ENCODE measurements around the gene SUGCT. TPM values are rescaled to one million over a fixed set of nuclear protein-coding genes. Genes with fewer than 3 reads are reported as not detected.

SUGCT gene
- total RNA-seq, 2 experiments from 2014 or later: 0.76 to 1.5 TPM

- intact Hi-C loops (cut with micrococcal nuclease): no loop called here
- Mint-ChIP-seq H3K9me3 (no peaks in the 10 kb centered on the region), H3K4me3 (no peak overlapping the region), H3K36me3 (no peaks in the 10 kb centered on the region), H3K4me1 (ENCODE audit: low read depth) (no peaks in the 10 kb centered on the region), H3K27me3 (no peaks in the 10 kb centered on the region), H3K27ac (no peak overlapping the region)
- POLR2A ChIA-PET: no interaction called here
- no peak for DNase-seq
- CTCF ChIA-PET: no interaction called here
These were observed 340.2 kb downstream of the SUGCT start for GRCh38 chr7:40474790-40475680.

- H3K4me3 Mint-ChIP-seq: no peak overlapping the region
- H3K36me3 Mint-ChIP-seq: no peaks in the 10 kb centered on the region
- CTCF ChIA-PET: no interaction called here
- no peak for DNase-seq
- intact Hi-C loops (cut with micrococcal nuclease): no loop called here
- no peak overlapping the region for H3K27ac Mint-ChIP-seq
- H3K27me3 Mint-ChIP-seq: no peaks in the 10 kb centered on the region
- no peaks in the 10 kb centered on the region for H3K9me3 Mint-ChIP-seq
- POLR2A ChIA-PET: no interaction called here
- no peaks in the 10 kb centered on the region for H3K4me1 Mint-ChIP-seq (ENCODE audit: low read depth)
These were observed 340.8 kb downstream of the SUGCT start for GRCh38 chr7:40475681-40475982.

GRCh38 chr7:40477094-40477493 lies 342.3 kb downstream of the SUGCT start:
- Mint-ChIP-seq H3K4me1 (ENCODE audit: low read depth) (no peaks in the 10 kb centered on the region), H3K27ac (no peak overlapping the region), H3K4me3 (no peak overlapping the region), H3K36me3 (no peaks in the 10 kb centered on the region), H3K9me3 (no peaks in the 10 kb centered on the region), H3K27me3 (no peaks in the 10 kb centered on the region)
- CTCF ChIA-PET: no interaction called here
- no peak for DNase-seq
- intact Hi-C loops (cut with micrococcal nuclease): no loop called here
- POLR2A ChIA-PET: no interaction called here

GRCh38 chr7:40482845-40483244 lies 348.0 kb downstream of the SUGCT start:
- Mint-ChIP-seq H3K36me3 (no peaks in the 10 kb centered on the region), H3K27me3 (no peaks in the 10 kb centered on the region), H3K4me3 (no peak overlapping the region), H3K4me1 (ENCODE audit: low read depth) (no peaks in the 10 kb centered on the region), H3K9me3 (no peaks in the 10 kb centered on the region), H3K27ac (no peak overlapping the region)
- intact Hi-C loops (cut with micrococcal nuclease): no loop called here
- CTCF ChIA-PET: interaction anchor here (0.7 kb wide), 1 partner anchor 171 kb away, joined by 3 read pairs; no protein-coding TSS in a partner anchor
- no peak for DNase-seq
- POLR2A ChIA-PET: no interaction called here

- no peaks in the 10 kb centered on the region for H3K36me3 Mint-ChIP-seq
- H3K27me3 Mint-ChIP-seq: no peaks in the 10 kb centered on the region
- H3K27ac Mint-ChIP-seq: no peak overlapping the region
- no peak overlapping the region for H3K4me3 Mint-ChIP-seq
- CTCF ChIA-PET: interaction anchor here (0.7 kb wide), 1 partner anchor 170 kb away, joined by 3 read pairs; no protein-coding TSS in a partner anchor
- H3K9me3 Mint-ChIP-seq: peaks cover 2% of the 10 kb centered on the region
- no peak for DNase-seq
- H3K4me1 Mint-ChIP-seq (ENCODE audit: low read depth): no peaks in the 10 kb centered on the region
- intact Hi-C loops (cut with micrococcal nuclease): no loop called here
- POLR2A ChIA-PET: no interaction called here
These were observed 348.8 kb downstream of the SUGCT start for GRCh38 chr7:40483630-40484029.

GRCh38 chr7:40489844-40490602 lies 355.2 kb downstream of the SUGCT start:
- Mint-ChIP-seq H3K4me1 (ENCODE audit: low read depth) (no peaks in the 10 kb centered on the region), H3K27ac (no peak overlapping the region), H3K27me3 (no peaks in the 10 kb centered on the region), H3K4me3 (no peak overlapping the region), H3K36me3 (no peaks in the 10 kb centered on the region), H3K9me3 (peaks cover 14% of the 10 kb centered on the region)
- intact Hi-C loops (cut with micrococcal nuclease): no loop called here
- CTCF ChIA-PET: no interaction called here
- POLR2A ChIA-PET: no interaction called here
- DNase-seq: no peak

GRCh38 chr7:40490603-40490924 lies 355.8 kb downstream of the SUGCT start:
- no peaks in the 10 kb centered on the region for H3K4me1 Mint-ChIP-seq (ENCODE audit: low read depth)
- CTCF ChIA-PET: no interaction called here
- H3K4me3 Mint-ChIP-seq: no peak overlapping the region
- H3K27ac Mint-ChIP-seq: no peak overlapping the region
- POLR2A ChIA-PET: no interaction called here
- no peaks in the 10 kb centered on the region for H3K36me3 Mint-ChIP-seq
- intact Hi-C loops (cut with micrococcal nuclease): no loop called here
- no peak for DNase-seq
- peaks cover 14% of the 10 kb centered on the region for H3K9me3 Mint-ChIP-seq
- no peaks in the 10 kb centered on the region for H3K27me3 Mint-ChIP-seq

GRCh38 chr7:40492946-40493345 lies 358.1 kb downstream of the SUGCT start:
- intact Hi-C loops (cut with micrococcal nuclease): no loop called here
- H3K36me3 Mint-ChIP-seq: no peaks in the 10 kb centered on the region
- POLR2A ChIA-PET: no interaction called here
- CTCF ChIA-PET: no interaction called here
- no peak overlapping the region for H3K4me3 Mint-ChIP-seq
- H3K27me3 Mint-ChIP-seq: no peaks in the 10 kb centered on the region
- no peak for DNase-seq
- no peaks in the 10 kb centered on the region for H3K4me1 Mint-ChIP-seq (ENCODE audit: low read depth)
- H3K27ac Mint-ChIP-seq: no peak overlapping the region
- H3K9me3 Mint-ChIP-seq: peaks cover 14% of the 10 kb centered on the region

- ChIA-PET CTCF (no interaction called here), POLR2A (no interaction called here)
- Mint-ChIP-seq H3K4me1 (ENCODE audit: low read depth) (no peaks in the 10 kb centered on the region), H3K27me3 (no peaks in the 10 kb centered on the region), H3K4me3 (no peak overlapping the region), H3K27ac (no peak overlapping the region), H3K36me3 (no peaks in the 10 kb centered on the region), H3K9me3 (peaks cover 12% of the 10 kb centered on the region)
- intact Hi-C loops (cut with micrococcal nuclease): no loop called here
- no peak for DNase-seq
These were observed 358.8 kb downstream of the SUGCT start for GRCh38 chr7:40493609-40494051.

GRCh38 chr7:40498924-40499510 lies 364.2 kb downstream of the SUGCT start:
- Mint-ChIP-seq H3K4me3 (no peak overlapping the region), H3K27ac (no peak overlapping the region), H3K4me1 (ENCODE audit: low read depth) (no peaks in the 10 kb centered on the region), H3K9me3 (no peaks in the 10 kb centered on the region), H3K27me3 (no peaks in the 10 kb centered on the region), H3K36me3 (no peaks in the 10 kb centered on the region)
- intact Hi-C loops (cut with micrococcal nuclease): no loop called here
- ChIA-PET CTCF (no interaction called here), POLR2A (no interaction called here)
- DNase-seq: no peak

GRCh38 chr7:40499718-40500117 lies 364.9 kb downstream of the SUGCT start:
- POLR2A ChIA-PET: no interaction called here
- CTCF ChIA-PET: no interaction called here
- Mint-ChIP-seq H3K27ac (no peak overlapping the region), H3K9me3 (no peaks in the 10 kb centered on the region), H3K27me3 (no peaks in the 10 kb centered on the region), H3K4me1 (ENCODE audit: low read depth) (no peaks in the 10 kb centered on the region), H3K4me3 (no peak overlapping the region), H3K36me3 (no peaks in the 10 kb centered on the region)
- intact Hi-C loops (cut with micrococcal nuclease): no loop called here
- DNase-seq: no peak

GRCh38 chr7:40500219-40500618 lies 365.4 kb downstream of the SUGCT start:
- no peaks in the 10 kb centered on the region for H3K9me3 Mint-ChIP-seq
- ChIA-PET POLR2A (no interaction called here), CTCF (no interaction called here)
- no peaks in the 10 kb centered on the region for H3K27me3 Mint-ChIP-seq
- no peak overlapping the region for H3K4me3 Mint-ChIP-seq
- H3K27ac Mint-ChIP-seq: no peak overlapping the region
- DNase-seq: no peak
- no peaks in the 10 kb centered on the region for H3K4me1 Mint-ChIP-seq (ENCODE audit: low read depth)
- H3K36me3 Mint-ChIP-seq: no peaks in the 10 kb centered on the region
- intact Hi-C loops (cut with micrococcal nuclease): no loop called here

GRCh38 chr7:40502359-40502758 lies 367.6 kb downstream of the SUGCT start:
- ChIA-PET CTCF (no interaction called here), POLR2A (no interaction called here)
- Mint-ChIP-seq H3K9me3 (no peaks in the 10 kb centered on the region), H3K27me3 (no peaks in the 10 kb centered on the region), H3K27ac (no peak overlapping the region), H3K4me3 (no peak overlapping the region), H3K36me3 (no peaks in the 10 kb centered on the region), H3K4me1 (ENCODE audit: low read depth) (no peaks in the 10 kb centered on the region)
- intact Hi-C loops (cut with micrococcal nuclease): no loop called here
- no peak for DNase-seq
